ENCODE results near the gene CD200R1L. TPM values are rescaled to one million over a fixed set of nuclear protein-coding genes. Genes with fewer than 3 reads are reported as not detected.
A peak's percentile ranks its signal among the peaks of the same experiment; 100 is the strongest.

Gene CD200R1L
- total and polyA plus RNA-seq, 12 donors: not detected

GRCh38 chr3:112811917-112812660, 34.6 kb downstream of the CD200R1L start:
- H3K27me3 ChIP-seq: no peaks in the 10 kb centered on the region
- peak overlapping the region in 1 of 5 donors; percentile 77 for H3K27ac ChIP-seq
- 58 to 67% (median 62%) methylated on average over 8 of the region's 8 CpGs for WGBS, 4 donors
- DNase-seq: no peak
- H3K4me1 ChIP-seq (replicated peaks in 1 of 2): peaks cover 0 to 8% of the 10 kb centered on the region in 2 donors
- intact Hi-C loops (cut with DNase I): loop anchor here (10.0 kb wide), 1 partner anchor 167 kb away; the partner anchor contains the start of gene CCDC80 (in 2 of the 2)
- TF ChIP-seq CTCF (IDR thresholded peaks at IDR 0.05) (no peak), POLR2A (IDR thresholded peaks at IDR 0.05) (no peak)
- H3K36me3 ChIP-seq (replicated peaks in 1 of 2): no peaks in the 10 kb centered on the region
- H3K9me3 ChIP-seq (replicated peaks in 1 of 3): no peaks in the 10 kb centered on the region
- no peak overlapping the region for H3K4me3 ChIP-seq

- TF ChIP-seq CTCF (IDR thresholded peaks at IDR 0.05): no peak
- TF ChIP-seq POLR2A (IDR thresholded peaks at IDR 0.05): no peak
- H3K27me3 ChIP-seq: no peaks in the 10 kb centered on the region
- H3K9me3 ChIP-seq (replicated peaks in 1 of 3): no peaks in the 10 kb centered on the region
- no peaks in the 10 kb centered on the region for H3K36me3 ChIP-seq (replicated peaks in 1 of 2)
- peaks cover 0 to 8% of the 10 kb centered on the region in 2 donors for H3K4me1 ChIP-seq (replicated peaks in 1 of 2)
- peak overlapping the region in 1 of 5 donors; percentile 77 for H3K27ac ChIP-seq
- 20 to 30% (median 27%) methylated on average over 4 of the region's 4 CpGs for WGBS, 4 donors
- peak; percentile 42 to 76 (median 65) for DNase-seq
- intact Hi-C loops (cut with DNase I): loop anchor here (10.0 kb wide), 1 partner anchor 167 kb away; the partner anchor contains the start of gene CCDC80 (in 2 of the 2)
- H3K4me3 ChIP-seq: no peak overlapping the region
These were observed 35.4 kb downstream of the CD200R1L start for GRCh38 chr3:112811131-112811884.

GRCh38 chr3:112810561-112810960, 36.1 kb downstream of the CD200R1L start:
- no peaks in the 10 kb centered on the region for H3K9me3 ChIP-seq (replicated peaks in 1 of 3)
- intact Hi-C loops (cut with DNase I): loop anchor here (10.0 kb wide), 1 partner anchor 166 kb away; the partner anchor contains the start of gene CCDC80 (in 2 of the 2)
- no peaks in the 10 kb centered on the region for H3K27me3 ChIP-seq
- WGBS, 4 donors: 82 to 88% (median 85%) methylated on average over 3 of the region's 3 CpGs
- H3K4me1 ChIP-seq (replicated peaks in 1 of 2): peaks cover 0 to 8% of the 10 kb centered on the region in 2 donors
- H3K27ac ChIP-seq: no peak overlapping the region
- no peak for DNase-seq
- TF ChIP-seq POLR2A (IDR thresholded peaks at IDR 0.05) (no peak), CTCF (IDR thresholded peaks at IDR 0.05) (no peak)
- H3K4me3 ChIP-seq: no peak overlapping the region
- H3K36me3 ChIP-seq (replicated peaks in 1 of 2): no peaks in the 10 kb centered on the region

- Histone ChIP-seq H3K4me1 (replicated peaks in 1 of 2) (no peaks in the 10 kb centered on the region), H3K27ac (no peak overlapping the region), H3K27me3 (no peaks in the 10 kb centered on the region), H3K36me3 (replicated peaks in 1 of 2) (no peaks in the 10 kb centered on the region), H3K9me3 (replicated peaks in 1 of 3) (no peaks in the 10 kb centered on the region), H3K4me3 (no peak overlapping the region)
- no peak for DNase-seq
- 62 to 78% (median 69%) methylated on average over 2 of the region's 2 CpGs for whole genome bisulfite sequencing, 4 donors
- intact Hi-C loops (cut with DNase I): no loop called here
- TF ChIP-seq CTCF (IDR thresholded peaks at IDR 0.05) (no peak), POLR2A (IDR thresholded peaks at IDR 0.05) (no peak)
These were observed 38.5 kb downstream of the CD200R1L start for GRCh38 chr3:112808136-112808535.
